IPS-NIHi11 (cell line): Measurements from ENCODE around the gene TADA2B.

ENCODE experiments used
- DNase-seq: peaks from one replicate; pipeline ENCODE4 v3.0.0; 2012; ENCODE audit warnings: mixed read lengths, low spot score

TADA2B gene

GRCh38 chr4:7041801-7042502 lies 1.2 kb upstream of the TADA2B start:
- no peak for DNase-seq

GRCh38 chr4:7042503-7043283 lies 479 bp upstream of the TADA2B start:
- DNase-seq, result peak; percentile 100

- DNase-seq, result no peak
These were observed 1.2 kb downstream of the TADA2B start for GRCh38 chr4:7044137-7044930.

GRCh38 chr4:7045553-7045952 lies 2.4 kb downstream of the TADA2B start:
- DNase-seq, result no peak

- no peak for DNase-seq
These were observed 3.1 kb downstream of the TADA2B start for GRCh38 chr4:7045961-7046921.

GRCh38 chr4:7046971-7047370 lies 3.8 kb downstream of the TADA2B start:
- DNase-seq, result no peak

- DNase-seq, result no peak
These were observed 5.5 kb downstream of the TADA2B start for GRCh38 chr4:7048642-7049041.

- no peak for DNase-seq
These were observed 6.1 kb downstream of the TADA2B start for GRCh38 chr4:7049295-7049694.

- DNase-seq, result no peak
These were observed 6.6 kb downstream of the TADA2B start for GRCh38 chr4:7049739-7050138.

- no peak for DNase-seq
These were observed 7.4 kb downstream of the TADA2B start for GRCh38 chr4:7050481-7051143.

GRCh38 chr4:7051144-7051495 lies 7.9 kb downstream of the TADA2B start:
- DNase-seq, result no peak

- DNase-seq, result no peak
These were observed 8.7 kb downstream of the TADA2B start for GRCh38 chr4:7051905-7052304.

- DNase-seq, result no peak
These were observed 9.1 kb downstream of the TADA2B start for GRCh38 chr4:7052313-7052712.

- DNase-seq, result no peak
These were observed 9.9 kb downstream of the TADA2B start for GRCh38 chr4:7052923-7053715.

GRCh38 chr4:7054106-7054880 lies 11.1 kb downstream of the TADA2B start:
- no peak for DNase-seq

GRCh38 chr4:7055111-7055989 lies 12.2 kb downstream of the TADA2B start:
- no peak for DNase-seq

GRCh38 chr4:7055990-7056325 lies 12.8 kb downstream of the TADA2B start:
- DNase-seq, result no peak

- DNase-seq, result no peak
These were observed 15.6 kb downstream of the TADA2B start for GRCh38 chr4:7058792-7059191.

GRCh38 chr4:7059662-7060061 lies 16.5 kb downstream of the TADA2B start:
- DNase-seq, result no peak
